HEK293 (cell line): ENCODE results near the gene OR11H7.

ENCODE experiments used
- CTCF ChIA-PET: fragments of 350-600 bp; formaldehyde crosslinking; extraction: SDS; loops from one replicate; lab custom pipeline; 2021; ENCODE audit warnings: antibody characterized with exemption; lab: Yijun Ruan, JAX
- POLR2A ChIA-PET: fragments of 300-600 bp; formaldehyde crosslinking; extraction: SDS; loops from one replicate; lab custom pipeline; 2020; ENCODE audit warnings: antibody characterized with exemption, inconsistent platforms; lab: Yijun Ruan, JAX
- H3K27ac ChIP-seq: fragments of 200-500 bp; sonication (Bioruptor generic); 2 replicates; pipeline ENCODE4 v1.5.1; 2014; ENCODE audit warnings: low read depth, low read length, control low read depth, inconsistent platforms; ENCODE audit errors: extremely low read depth
- H3K36me3 ChIP-seq, 2 experiments: fragments of 200-500 bp in 1 of 2; sonication (Bioruptor generic) in 1 of 2; 1 replicate in 1 of 2; 2 replicates in 1 of 2; pipeline ENCODE4 v1.5.1; 2014 to 2017; ENCODE audit warnings: inconsistent platforms in 2 of 2, low read length in 2 of 2; ENCODE audit not compliant: control insufficient read depth in 2 of 2, insufficient read depth in 1 of 2
- H3K4me1 ChIP-seq: fragments of 200-500 bp; sonication (Bioruptor generic); 2 replicates; pipeline ENCODE4 v1.5.1; 2014; ENCODE audit warnings: mild to moderate bottlenecking, low read length, inconsistent platforms; ENCODE audit not compliant: control insufficient read depth, insufficient read depth
- H3K4me3 ChIP-seq: 2 replicates; pipeline ENCODE4 v1.5.1; 2011; ENCODE audit warnings: low read depth, mild to moderate bottlenecking, control low read depth, low read length, moderate library complexity
- H3K9me3 ChIP-seq: fragments of 200-500 bp; sonication (Bioruptor generic); 2 replicates; pipeline ENCODE4 v1.5.1; 2014; ENCODE audit warnings: low read depth, low read length, inconsistent platforms; ENCODE audit not compliant: control insufficient read depth, insufficient read depth
- GLIS1 ChIP-seq: fragments of 450-650 bp; formaldehyde crosslinking; IDR thresholded peaks from 2 replicates; pipeline ENCODE4 v1.5.1; 2016; ENCODE audit warnings: missing biosample characterization, missing genetic modification characterization
- HOXA7 ChIP-seq: sonication (generic); formaldehyde crosslinking; IDR thresholded peaks from 2 replicates; pipeline ENCODE4 v1.8.1; 2022; ENCODE audit warnings: missing genetic modification reagents, borderline replicate concordance
- IKZF3 ChIP-seq: fragments of 450-650 bp; IDR thresholded peaks from 2 replicates; pipeline ENCODE4 v1.5.0; 2018; ENCODE audit warnings: missing biosample characterization, mild to moderate bottlenecking, missing genetic modification characterization, moderate library complexity
- KLF1 ChIP-seq: fragments of 450-650 bp; formaldehyde crosslinking; IDR thresholded peaks from 2 replicates; pipeline ENCODE4 v1.5.1; 2016; ENCODE audit warnings: missing biosample characterization, missing genetic modification characterization
- KLF17 ChIP-seq: fragments of 450-650 bp; formaldehyde crosslinking; IDR thresholded peaks from 2 replicates; pipeline ENCODE4 v1.5.1; 2016; ENCODE audit warnings: missing biosample characterization, missing genetic modification characterization
- MEIS1 ChIP-seq: sonication (generic); formaldehyde crosslinking; IDR thresholded peaks from 2 replicates; pipeline ENCODE4 v1.8.1; 2022; ENCODE audit warnings: missing genetic modification reagents, mild to moderate bottlenecking, borderline replicate concordance
- REPIN1 ChIP-seq: fragments of 450-650 bp; formaldehyde crosslinking; IDR thresholded peaks from 2 replicates; pipeline ENCODE4 v1.5.1; 2017; ENCODE audit warnings: missing biosample characterization, missing genetic modification characterization, low read depth
- TCF7L2 ChIP-seq: IDR thresholded peaks from 2 replicates; pipeline ENCODE4 v1.6.1; 2011; ENCODE audit warnings: low read depth, mild to moderate bottlenecking, inconsistent platforms, low read length, moderate library complexity, borderline replicate concordance
- YY2 ChIP-seq: fragments of 450-650 bp; formaldehyde crosslinking; IDR thresholded peaks from 2 replicates; pipeline ENCODE4 v1.5.1; 2016; ENCODE audit warnings: missing biosample characterization, missing genetic modification characterization
- ZBTB10 ChIP-seq: fragments of 450-650 bp; formaldehyde crosslinking; IDR thresholded peaks from 2 replicates; pipeline ENCODE4 v1.5.1; 2016; ENCODE audit warnings: missing biosample characterization, missing genetic modification characterization
- ZBTB11 ChIP-seq: fragments of 450-650 bp; formaldehyde crosslinking; conservative IDR thresholded peaks from 2 replicates; pipeline ENCODE4 v1.5.1; 2016; ENCODE audit warnings: low read depth, missing biosample characterization, missing genetic modification characterization
- ZNF16 ChIP-seq: fragments of 450-650 bp; formaldehyde crosslinking; IDR thresholded peaks from 2 replicates; pipeline ENCODE4 v1.5.1; 2016; ENCODE audit warnings: low read depth, missing biosample characterization, missing genetic modification characterization
- ZNF211 ChIP-seq: fragments of 450-650 bp; formaldehyde crosslinking; IDR thresholded peaks from 2 replicates; pipeline ENCODE4 v1.5.1; 2016; ENCODE audit warnings: low read depth, missing biosample characterization, missing genetic modification characterization
- ZNF23 ChIP-seq: fragments of 450-650 bp; formaldehyde crosslinking; IDR thresholded peaks from 2 replicates; pipeline ENCODE4 v1.5.1; 2016; ENCODE audit warnings: missing biosample characterization, missing genetic modification characterization, borderline replicate concordance
- ZNF239 ChIP-seq: fragments of 450-650 bp; formaldehyde crosslinking; IDR thresholded peaks from 2 replicates; pipeline ENCODE4 v1.5.1; 2016; ENCODE audit warnings: missing biosample characterization, missing genetic modification characterization
- ZNF292 ChIP-seq: fragments of 450-650 bp; formaldehyde crosslinking; IDR thresholded peaks from 2 replicates; pipeline ENCODE4 v1.5.1; 2016; ENCODE audit warnings: low read depth, missing biosample characterization, missing genetic modification characterization, borderline replicate concordance
- ZNF391 ChIP-seq: fragments of 450-650 bp; formaldehyde crosslinking; IDR thresholded peaks from 2 replicates; pipeline ENCODE4 v1.5.1; 2016; ENCODE audit warnings: low read depth, missing biosample characterization, missing genetic modification characterization, borderline replicate concordance
- ZNF423 ChIP-seq: fragments of 450-650 bp; formaldehyde crosslinking; IDR thresholded peaks from 2 replicates; pipeline ENCODE4 v1.5.1; 2016; ENCODE audit warnings: missing biosample characterization, missing genetic modification characterization
- ZNF426 ChIP-seq: fragments of 450-650 bp; formaldehyde crosslinking; IDR thresholded peaks from 2 replicates; pipeline ENCODE4 v1.5.1; 2017; ENCODE audit warnings: missing biosample characterization, missing genetic modification characterization, mild to moderate bottlenecking, inconsistent platforms, moderate library complexity
- ZNF473 ChIP-seq: fragments of 450-650 bp; formaldehyde crosslinking; IDR thresholded peaks from 2 replicates; pipeline ENCODE4 v1.5.1; 2017; ENCODE audit warnings: missing biosample characterization, missing genetic modification characterization
- ZNF560 ChIP-seq: fragments of 450-650 bp; formaldehyde crosslinking; IDR thresholded peaks from 2 replicates; pipeline ENCODE4 v1.5.1; 2017; ENCODE audit warnings: missing biosample characterization, missing genetic modification characterization, borderline replicate concordance
- ZNF623 ChIP-seq: fragments of 450-650 bp; formaldehyde crosslinking; IDR thresholded peaks from 2 replicates; pipeline ENCODE4 v1.5.1; 2016; ENCODE audit warnings: missing biosample characterization, missing genetic modification characterization
- ZNF664 ChIP-seq: fragments of 450-650 bp; formaldehyde crosslinking; IDR thresholded peaks from 2 replicates; pipeline ENCODE4 v1.5.1; 2016; ENCODE audit warnings: missing biosample characterization, missing genetic modification characterization
- ZNF670 ChIP-seq: fragments of 450-650 bp; formaldehyde crosslinking; IDR thresholded peaks from 2 replicates; pipeline ENCODE4 v1.5.1; 2016; ENCODE audit warnings: missing biosample characterization, missing genetic modification characterization, low read depth
- ZNF747 ChIP-seq: fragments of 450-650 bp; formaldehyde crosslinking; IDR thresholded peaks from 2 replicates; pipeline ENCODE4 v1.5.1; 2016; ENCODE audit warnings: missing biosample characterization, missing genetic modification characterization
- ZNF768 ChIP-seq: fragments of 450-650 bp; formaldehyde crosslinking; IDR thresholded peaks from 2 replicates; pipeline ENCODE4 v1.5.1; 2018; ENCODE audit warnings: missing biosample characterization, mild to moderate bottlenecking, missing genetic modification characterization
- ZNF843 ChIP-seq: fragments of 450-650 bp; formaldehyde crosslinking; IDR thresholded peaks from 2 replicates; pipeline ENCODE4 v1.5.1; 2016; ENCODE audit warnings: missing biosample characterization, missing genetic modification characterization
- ZSCAN30 ChIP-seq: fragments of 450-650 bp; IDR thresholded peaks from 2 replicates; pipeline ENCODE4 v1.5.1; 2018; ENCODE audit warnings: missing biosample characterization, mild to moderate bottlenecking, missing genetic modification characterization, moderate library complexity

OR11H7 gene

GRCh38 chr14:20198991-20199390 is 29.8 kb upstream of the OR11H7 start (continued):
- TF ChIP-seq YY2 (tag by site-specific recombination) (no peak), ZNF747 (tag by site-specific recombination) (no peak), HOXA7 (no peak), ZNF670 (tag by site-specific recombination) (no peak), ZNF23 (no peak), MEIS1 (CRISPR knock-in tag) (no peak), ZNF211 (no peak)

GRCh38 chr14:20204721-20205120 is 24.1 kb upstream of the OR11H7 start:
- TF ChIP-seq ZNF843 = no peak
- no peak for TF ChIP-seq GLIS1 (tag by site-specific recombination)
- no peak for TF ChIP-seq KLF1 (tag by site-specific recombination)
- no peak for TF ChIP-seq ZNF292 (tag by site-specific recombination)
- TF ChIP-seq KLF17 (tag by site-specific recombination) = no peak
- TF ChIP-seq ZNF239 (tag by site-specific recombination) = no peak
- TF ChIP-seq ZNF768 (tag by site-specific recombination) = no peak
- no peak for TF ChIP-seq IKZF3 (tag by site-specific recombination)
- no peak for TF ChIP-seq ZBTB10 (tag by site-specific recombination)
- Histone ChIP-seq H3K9me3 (no peaks in the 10 kb centered on the region), H3K36me3 (no peaks in the 10 kb centered on the region), H3K4me3 (no peak overlapping the region), H3K4me1 (no peaks in the 10 kb centered on the region), H3K27ac (no peak overlapping the region)
- ChIA-PET CTCF (no interaction called here), POLR2A (no interaction called here)

DNA sequence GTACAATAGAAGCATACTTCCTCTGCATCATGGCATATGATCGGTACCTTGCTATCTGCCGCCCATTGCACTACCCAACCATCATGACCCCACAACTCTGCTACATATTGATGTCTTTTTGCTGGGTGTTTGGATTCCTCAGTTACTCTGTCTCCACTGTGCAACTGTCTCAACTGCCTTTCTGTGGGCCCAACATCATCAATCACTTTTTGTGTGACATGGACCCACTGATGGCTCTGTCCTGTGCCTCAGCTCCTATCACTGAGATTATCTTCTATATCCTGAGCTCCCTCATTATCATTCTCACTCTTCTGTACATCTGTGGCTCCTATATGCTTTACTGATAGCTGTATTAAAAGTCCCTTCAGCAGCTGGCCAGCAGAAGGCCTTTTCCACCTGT is 19.2 kb upstream of the OR11H7 start:
- POLR2A ChIA-PET = no interaction called here
- TF ChIP-seq ZNF423 (tag by site-specific recombination) (no peak), REPIN1 (tag by site-specific recombination) (no peak), ZNF843 (no peak), ZNF16 (tag by site-specific recombination) (no peak), KLF17 (tag by site-specific recombination) (no peak), TCF7L2 (no peak), ZNF560 (tag by site-specific recombination) (no peak), ZNF664 (no peak), ZNF473 (tag by site-specific recombination) (no peak), ZNF426 (tag by site-specific recombination) (no peak), ZNF747 (tag by site-specific recombination) (no peak), ZNF623 (tag by site-specific recombination) (no peak), ZBTB11 (tag by site-specific recombination) (no peak), ZSCAN30 (no peak), ZNF391 (tag by site-specific recombination) (no peak)

More for the DNA sequence above, 19.2 kb upstream of the OR11H7 start:
- H3K4me3 ChIP-seq = no peak overlapping the region
- H3K36me3 ChIP-seq = no peaks in the 10 kb centered on the region
- H3K4me1 ChIP-seq = no peaks in the 10 kb centered on the region
- CTCF ChIA-PET = no interaction called here
- no peaks in the 10 kb centered on the region for H3K9me3 ChIP-seq
- H3K27ac ChIP-seq = no peak overlapping the region
